Panc1 (cell line): ENCODE data around the gene METTL15. TPM values are rescaled to one million over a fixed set of nuclear protein-coding genes. Genes with fewer than 3 reads are reported as not detected.

ENCODE experiments used
- ATAC-seq: fragments of 200-7000 bp; cut with Tn5 transposase; 2 replicates; pipeline ENCODE4 v1.9.1; 2020; ENCODE audit warnings: mild to moderate bottlenecking, moderate library complexity
- BruUV-seq: library from RNA; stranded (reverse); fragments of 400-500 nt; replicated peaks from 2 replicates; lab custom pipeline; 2021; lab: Mats Ljungman, UMichigan
- CTCF ChIA-PET: fragments of 300-600 bp; sonication (Branson Sonifier 250); formaldehyde crosslinking; loops from one replicate; lab custom pipeline; 2022; ENCODE audit warnings: antibody characterized with exemption; lab: Charles Lee
- POLR2A ChIA-PET: fragments of 300-600 bp; sonication (Branson Sonifier 250); formaldehyde crosslinking; loops from one replicate; lab custom pipeline; 2022; ENCODE audit warnings: antibody characterized with exemption; lab: Charles Lee
- DNase-seq: peaks from one replicate; pipeline ENCODE4 v3.0.0-alpha.2; 2010; ENCODE audit warnings: low read depth, low spot score
- H3K27ac ChIP-seq: 2 replicates; pipeline ENCODE4 v1.5.1; 2011; ENCODE audit warnings: mild to moderate bottlenecking, low read length, inconsistent platforms
- H3K27me3 ChIP-seq: fragments of 200-500 bp; sonication (Bioruptor generic); 2 replicates; pipeline ENCODE4 v1.6.0; 2014; ENCODE audit warnings: low read length, inconsistent platforms; ENCODE audit not compliant: control insufficient read depth, insufficient read depth
- H3K36me3 ChIP-seq: fragments of 200-500 bp; sonication (Bioruptor generic); 2 replicates; pipeline ENCODE4 v1.5.1; 2014; ENCODE audit warnings: inconsistent platforms, mild to moderate bottlenecking, low read length, moderate library complexity; ENCODE audit not compliant: control insufficient read depth, insufficient read depth
- H3K4me1 ChIP-seq: 2 replicates; pipeline ENCODE4 v1.5.1; 2011; ENCODE audit warnings: inconsistent platforms, mild to moderate bottlenecking, low read length, moderate library complexity; ENCODE audit not compliant: control insufficient read depth, insufficient read depth
- H3K4me3 ChIP-seq, 2 experiments: 2 replicates each; pipeline ENCODE4 v1.5.1; 2011 to 2012; ENCODE audit warnings: low read depth in 2 of 2, low read length in 2 of 2, mild to moderate bottlenecking in 2 of 2, inconsistent platforms in 1 of 2, moderate library complexity in 1 of 2
- H3K9me3 ChIP-seq: fragments of 200-500 bp; sonication (Bioruptor generic); 2 replicates; pipeline ENCODE4 v1.5.1; 2014; ENCODE audit warnings: low read depth, mild to moderate bottlenecking, inconsistent platforms, low read length, moderate library complexity; ENCODE audit not compliant: control insufficient read depth, insufficient read depth
- CTCF ChIP-seq: fragments of 450-650 bp; IDR thresholded peaks from 2 replicates; pipeline ENCODE4 v1.5.1; 2017; ENCODE audit warnings: mild to moderate bottlenecking
- POLR2AphosphoS5 ChIP-seq: IDR thresholded peaks from 2 replicates; pipeline ENCODE4 v1.6.1; 2012; ENCODE audit warnings: mild to moderate bottlenecking, low read depth, low read length, moderate library complexity
- REST ChIP-seq, 2 experiments: IDR thresholded peaks; 2 replicates each; pipeline ENCODE4 v1.6.1; 2011 to 2012; ENCODE audit warnings: low read depth in 2 of 2, control low read depth in 1 of 2, low read length in 1 of 2, mild to moderate bottlenecking in 1 of 2, moderate library complexity in 1 of 2; ENCODE audit not compliant: insufficient read depth in 1 of 2
- SIN3A ChIP-seq: IDR thresholded peaks from 2 replicates; pipeline ENCODE4 v1.6.1; 2012; ENCODE audit warnings: low read depth, mild to moderate bottlenecking, low read length, moderate library complexity, borderline replicate concordance; ENCODE audit not compliant: insufficient read depth
- TCF7L2 ChIP-seq: IDR thresholded peaks from 2 replicates; pipeline ENCODE4 v1.6.1; 2011; ENCODE audit warnings: mild to moderate bottlenecking, low read depth, low read length, inconsistent platforms
- in situ Hi-C: cut with HindIII; loops from 2 replicates; pipeline ENCODE4 v1.10.0; 2016; ENCODE audit warnings: low sequenced_read_pairs, low pct_unique_long_range_greater_than_20kb
- intact Hi-C: fragments of 100-400 bp; cut with micrococcal nuclease; formaldehyde crosslinking; loops from one replicate; pipeline ENCODE4 v1.10.0; 2022; ENCODE audit not compliant: unreplicated experiment
- total RNA-seq: library from RNA; stranded (reverse); gene quantifications from one replicate; pipeline ENCODE4 v1.2.1, GENCODE V29; 2021; ENCODE audit not compliant: unreplicated experiment

METTL15 gene
- total RNA-seq, 1 experiment from 2014 or later: 11.4 TPM

DNA sequence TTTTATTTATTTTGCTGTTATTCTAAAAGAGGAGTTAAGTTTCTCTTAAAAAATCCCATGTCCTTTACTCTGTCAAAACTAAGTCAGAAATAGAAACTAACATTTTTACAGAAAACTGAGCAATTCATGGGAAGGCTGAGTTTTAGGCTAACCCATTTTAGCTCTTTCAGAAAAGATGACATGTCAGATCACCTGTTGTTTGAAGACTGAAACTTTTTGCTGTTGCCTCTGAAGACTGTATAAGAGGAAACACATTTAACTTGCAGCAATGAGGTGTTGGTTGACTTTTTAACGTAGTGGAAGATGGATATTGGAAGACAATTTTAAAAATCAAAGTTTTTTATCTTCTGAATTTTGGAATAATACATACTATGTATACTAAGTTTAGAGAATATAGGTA is 115.4 kb downstream of the METTL15 start:
- Histone ChIP-seq H3K27ac (no peak overlapping the region), H3K36me3 (no peaks in the 10 kb centered on the region; the same call in 1 of the 2 replicates), H3K4me1 (no peaks in the 10 kb centered on the region), H3K9me3 (no peaks in the 10 kb centered on the region), H3K4me3 (no peak overlapping the region), H3K27me3 (no peaks in the 10 kb centered on the region)
- in situ Hi-C loops: no loop called here
- no TSS peak for BruUV-seq
- intact Hi-C loops: no loop called here
- TF ChIP-seq TCF7L2: no peak
- TF ChIP-seq SIN3A: no peak
- TF ChIP-seq REST (IDR thresholded peaks at IDR 0.05; ENCODE audit: insufficient read depth in 1 of 2, low read depth in 2 of 2, low read length in 1 of 2): no peak
- no peak for TF ChIP-seq CTCF
- TF ChIP-seq POLR2AphosphoS5: no peak
- ChIA-PET CTCF (no interaction called here), POLR2A (no interaction called here)
- DNase-seq (no peak), ATAC-seq (no peak)

DNA sequence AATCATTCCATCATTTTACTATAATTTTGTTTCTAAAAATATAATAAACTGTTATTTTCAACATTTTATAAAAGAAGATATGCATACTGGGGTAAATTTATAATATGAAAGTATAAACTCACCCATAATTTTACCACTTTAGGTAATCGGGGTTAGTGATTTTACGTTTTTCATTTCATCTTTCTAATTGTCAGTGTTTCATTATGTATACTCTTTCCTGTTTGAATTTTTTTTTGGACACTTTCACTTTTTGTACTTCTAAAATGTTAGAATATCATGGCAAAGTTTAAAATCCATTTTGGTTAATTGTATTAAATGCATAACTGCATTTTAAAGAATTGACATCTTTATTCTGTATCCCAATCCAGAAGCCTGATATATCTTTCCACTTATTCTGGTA is 115.8 kb downstream of the METTL15 start:
- H3K9me3 ChIP-seq: no peaks in the 10 kb centered on the region
- BruUV-seq: no TSS peak
- ATAC-seq (no peak), DNase-seq (no peak)
- ChIA-PET CTCF (no interaction called here), POLR2A (no interaction called here)
- no peaks in the 10 kb centered on the region; the same call in 1 of the 2 replicates for H3K36me3 ChIP-seq
- in situ Hi-C loops (no loop called here), intact Hi-C loops (no loop called here)
- no peaks in the 10 kb centered on the region for H3K4me1 ChIP-seq
- no peak for TF ChIP-seq POLR2AphosphoS5
- no peak for TF ChIP-seq REST (IDR thresholded peaks at IDR 0.05; ENCODE audit: insufficient read depth in 1 of 2, low read depth in 2 of 2, low read length in 1 of 2)
- no peak for TF ChIP-seq CTCF
- TF ChIP-seq SIN3A: no peak
- no peak for TF ChIP-seq TCF7L2
- no peaks in the 10 kb centered on the region for H3K27me3 ChIP-seq
- no peak overlapping the region for H3K4me3 ChIP-seq
- no peak overlapping the region for H3K27ac ChIP-seq
